SK-N-SH treated with all-trans-retinoic acid at 6 μM for 48 hours (cell line): ENCODE data around the gene EDARADD.

Experiments used
- ARNTL ChIP-seq: fragments of 450-650 bp; formaldehyde crosslinking; IDR thresholded peaks from 2 replicates; pipeline ENCODE4 v1.5.0; 2020; ENCODE audit warnings: low read depth, mild to moderate bottlenecking, moderate library complexity, borderline replicate concordance
- BACH2 ChIP-seq: fragments of 250-450 bp; sonication (Bioruptor Pico); IDR thresholded peaks from 2 replicates; pipeline ENCODE4 v1.9.0; 2021; ENCODE audit warnings: mild to moderate bottlenecking, borderline replicate concordance
- GLIS3 ChIP-seq: fragments of 250-450 bp; sonication (Bioruptor Pico); IDR thresholded peaks from 2 replicates; pipeline ENCODE4 v1.5.0; 2020; ENCODE audit warnings: mild to moderate bottlenecking, moderate library complexity
- ISL1 ChIP-seq: fragments of 250-450 bp; sonication (Bioruptor Pico); IDR thresholded peaks from 2 replicates; pipeline ENCODE4 v2.1.2; 2022; ENCODE audit warnings: mild to moderate bottlenecking, moderate library complexity
- PPARA ChIP-seq: fragments of 250-450 bp; sonication (Bioruptor Pico); IDR thresholded peaks from 2 replicates; pipeline ENCODE4 v1.5.0; 2020; ENCODE audit warnings: mild to moderate bottlenecking, borderline replicate concordance
- RARB ChIP-seq: fragments of 250-450 bp; sonication (Bioruptor Pico); IDR thresholded peaks from 2 replicates; pipeline ENCODE4 v1.8.0; 2021; ENCODE audit warnings: mild to moderate bottlenecking, moderate library complexity
- TCF4 ChIP-seq: fragments of 250-450 bp; sonication (Bioruptor Pico); IDR thresholded peaks from 2 replicates; pipeline ENCODE4 v1.8.0; 2021; ENCODE audit warnings: mild to moderate bottlenecking, moderate library complexity, borderline replicate concordance
- TOX ChIP-seq: fragments of 250-450 bp; sonication (Bioruptor Pico); IDR thresholded peaks from 2 replicates; pipeline ENCODE4 v1.8.0; 2021; ENCODE audit warnings: mild to moderate bottlenecking, moderate library complexity, borderline replicate concordance
- ZFP3 ChIP-seq: fragments of 250-450 bp; sonication (Bioruptor Pico); IDR thresholded peaks from 2 replicates; pipeline ENCODE4 v1.5.0; 2020; ENCODE audit warnings: mild to moderate bottlenecking, moderate library complexity
- ZNF8 ChIP-seq: fragments of 450-650 bp; formaldehyde crosslinking; IDR thresholded peaks from 2 replicates; pipeline ENCODE4 v1.5.0; 2020; ENCODE audit warnings: mild to moderate bottlenecking, moderate library complexity
- TF ChIP-seq, protein P1 (sequence below): fragments of 250-450 bp; sonication (Bioruptor Pico); IDR thresholded peaks from 2 replicates; pipeline ENCODE4 v1.8.0; 2020; ENCODE audit warnings: mild to moderate bottlenecking, moderate library complexity, borderline replicate concordance
- TF ChIP-seq, protein P2 (sequence below): fragments of 250-450 bp; sonication (Bioruptor Pico); IDR thresholded peaks from 2 replicates; pipeline ENCODE4 v1.5.1; 2020; ENCODE audit warnings: low read depth, mild to moderate bottlenecking, moderate library complexity
- TF ChIP-seq, protein P3 (sequence below): fragments of 250-450 bp; sonication (Bioruptor Pico); IDR thresholded peaks from 2 replicates; pipeline ENCODE4 v1.5.1; 2021; ENCODE audit warnings: mild to moderate bottlenecking, moderate library complexity
- TF ChIP-seq, protein P4 (sequence below): fragments of 250-450 bp; sonication (Bioruptor Pico); IDR thresholded peaks from 2 replicates; pipeline ENCODE4 v1.5.0; 2020; ENCODE audit warnings: mild to moderate bottlenecking, moderate library complexity

DNA sequence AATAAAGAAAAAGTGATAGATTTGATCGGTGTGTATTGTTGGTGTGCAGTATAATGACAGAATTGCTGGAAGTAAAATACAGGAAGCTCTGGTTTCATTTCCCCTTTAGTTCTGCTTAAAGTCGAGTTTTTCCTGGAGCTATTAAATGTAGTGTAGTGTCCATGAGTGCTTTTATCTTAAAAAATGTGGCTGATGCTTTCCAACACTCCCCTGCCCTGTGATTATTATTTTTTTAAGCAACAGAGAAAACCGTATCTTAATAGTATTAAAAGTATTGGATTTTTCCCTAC, 130.8 kb downstream of the EDARADD start:
- no peak for TF ChIP-seq TCF4 (CRISPR knock-in tag)
- TF ChIP-seq, protein P1, sequence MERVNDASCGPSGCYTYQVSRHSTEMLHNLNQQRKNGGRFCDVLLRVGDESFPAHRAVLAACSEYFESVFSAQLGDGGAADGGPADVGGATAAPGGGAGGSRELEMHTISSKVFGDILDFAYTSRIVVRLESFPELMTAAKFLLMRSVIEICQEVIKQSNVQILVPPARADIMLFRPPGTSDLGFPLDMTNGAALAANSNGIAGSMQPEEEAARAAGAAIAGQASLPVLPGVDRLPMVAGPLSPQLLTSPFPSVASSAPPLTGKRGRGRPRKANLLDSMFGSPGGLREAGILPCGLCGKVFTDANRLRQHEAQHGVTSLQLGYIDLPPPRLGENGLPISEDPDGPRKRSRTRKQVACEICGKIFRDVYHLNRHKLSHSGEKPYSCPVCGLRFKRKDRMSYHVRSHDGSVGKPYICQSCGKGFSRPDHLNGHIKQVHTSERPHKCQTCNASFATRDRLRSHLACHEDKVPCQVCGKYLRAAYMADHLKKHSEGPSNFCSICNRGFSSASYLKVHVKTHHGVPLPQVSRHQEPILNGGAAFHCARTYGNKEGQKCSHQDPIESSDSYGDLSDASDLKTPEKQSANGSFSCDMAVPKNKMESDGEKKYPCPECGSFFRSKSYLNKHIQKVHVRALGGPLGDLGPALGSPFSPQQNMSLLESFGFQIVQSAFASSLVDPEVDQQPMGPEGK (CRISPR knock-in tag) = no peak
- no peak for TF ChIP-seq ZNF8 (CRISPR knock-in tag)
- TF ChIP-seq ARNTL (CRISPR knock-in tag) = no peak
- no peak for TF ChIP-seq BACH2 (CRISPR knock-in tag)
- no peak for TF ChIP-seq PPARA (CRISPR knock-in tag)
- TF ChIP-seq ZFP3 (CRISPR knock-in tag) = no peak
- TF ChIP-seq, protein P2, sequence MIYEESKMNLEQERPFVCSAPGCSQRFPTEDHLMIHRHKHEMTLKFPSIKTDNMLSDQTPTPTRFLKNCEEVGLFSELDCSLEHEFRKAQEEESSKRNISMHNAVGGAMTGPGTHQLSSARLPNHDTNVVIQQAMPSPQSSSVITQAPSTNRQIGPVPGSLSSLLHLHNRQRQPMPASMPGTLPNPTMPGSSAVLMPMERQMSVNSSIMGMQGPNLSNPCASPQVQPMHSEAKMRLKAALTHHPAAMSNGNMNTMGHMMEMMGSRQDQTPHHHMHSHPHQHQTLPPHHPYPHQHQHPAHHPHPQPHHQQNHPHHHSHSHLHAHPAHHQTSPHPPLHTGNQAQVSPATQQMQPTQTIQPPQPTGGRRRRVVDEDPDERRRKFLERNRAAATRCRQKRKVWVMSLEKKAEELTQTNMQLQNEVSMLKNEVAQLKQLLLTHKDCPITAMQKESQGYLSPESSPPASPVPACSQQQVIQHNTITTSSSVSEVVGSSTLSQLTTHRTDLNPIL (CRISPR knock-in tag) = no peak
- no peak for TF ChIP-seq TOX (CRISPR knock-in tag)
- TF ChIP-seq, protein P3, sequence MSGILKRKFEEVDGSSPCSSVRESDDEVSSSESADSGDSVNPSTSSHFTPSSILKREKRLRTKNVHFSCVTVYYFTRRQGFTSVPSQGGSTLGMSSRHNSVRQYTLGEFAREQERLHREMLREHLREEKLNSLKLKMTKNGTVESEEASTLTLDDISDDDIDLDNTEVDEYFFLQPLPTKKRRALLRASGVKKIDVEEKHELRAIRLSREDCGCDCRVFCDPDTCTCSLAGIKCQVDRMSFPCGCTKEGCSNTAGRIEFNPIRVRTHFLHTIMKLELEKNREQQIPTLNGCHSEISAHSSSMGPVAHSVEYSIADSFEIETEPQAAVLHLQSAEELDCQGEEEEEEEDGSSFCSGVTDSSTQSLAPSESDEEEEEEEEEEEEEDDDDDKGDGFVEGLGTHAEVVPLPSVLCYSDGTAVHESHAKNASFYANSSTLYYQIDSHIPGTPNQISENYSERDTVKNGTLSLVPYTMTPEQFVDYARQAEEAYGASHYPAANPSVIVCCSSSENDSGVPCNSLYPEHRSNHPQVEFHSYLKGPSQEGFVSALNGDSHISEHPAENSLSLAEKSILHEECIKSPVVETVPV (CRISPR knock-in tag) = no peak
- TF ChIP-seq GLIS3 (CRISPR knock-in tag) = no peak
- no peak for TF ChIP-seq ISL1 (CRISPR knock-in tag)
- TF ChIP-seq, protein P4, sequence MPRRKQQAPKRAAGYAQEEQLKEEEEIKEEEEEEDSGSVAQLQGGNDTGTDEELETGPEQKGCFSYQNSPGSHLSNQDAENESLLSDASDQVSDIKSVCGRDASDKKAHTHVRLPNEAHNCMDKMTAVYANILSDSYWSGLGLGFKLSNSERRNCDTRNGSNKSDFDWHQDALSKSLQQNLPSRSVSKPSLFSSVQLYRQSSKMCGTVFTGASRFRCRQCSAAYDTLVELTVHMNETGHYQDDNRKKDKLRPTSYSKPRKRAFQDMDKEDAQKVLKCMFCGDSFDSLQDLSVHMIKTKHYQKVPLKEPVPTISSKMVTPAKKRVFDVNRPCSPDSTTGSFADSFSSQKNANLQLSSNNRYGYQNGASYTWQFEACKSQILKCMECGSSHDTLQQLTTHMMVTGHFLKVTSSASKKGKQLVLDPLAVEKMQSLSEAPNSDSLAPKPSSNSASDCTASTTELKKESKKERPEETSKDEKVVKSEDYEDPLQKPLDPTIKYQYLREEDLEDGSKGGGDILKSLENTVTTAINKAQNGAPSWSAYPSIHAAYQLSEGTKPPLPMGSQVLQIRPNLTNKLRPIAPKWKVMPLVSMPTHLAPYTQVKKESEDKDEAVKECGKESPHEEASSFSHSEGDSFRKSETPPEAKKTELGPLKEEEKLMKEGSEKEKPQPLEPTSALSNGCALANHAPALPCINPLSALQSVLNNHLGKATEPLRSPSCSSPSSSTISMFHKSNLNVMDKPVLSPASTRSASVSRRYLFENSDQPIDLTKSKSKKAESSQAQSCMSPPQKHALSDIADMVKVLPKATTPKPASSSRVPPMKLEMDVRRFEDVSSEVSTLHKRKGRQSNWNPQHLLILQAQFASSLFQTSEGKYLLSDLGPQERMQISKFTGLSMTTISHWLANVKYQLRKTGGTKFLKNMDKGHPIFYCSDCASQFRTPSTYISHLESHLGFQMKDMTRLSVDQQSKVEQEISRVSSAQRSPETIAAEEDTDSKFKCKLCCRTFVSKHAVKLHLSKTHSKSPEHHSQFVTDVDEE (CRISPR knock-in tag) = no peak
- no peak for TF ChIP-seq RARB (CRISPR knock-in tag)
